ENCODE results near the gene PRKN.
"Not testable (repeated sequence)": the region's sequence is repeated elsewhere in the genome, so short reads cannot be mapped to it uniquely, and the experiment has no call there.

Gene PRKN

GRCh38 chr6:161548713-161549296, 1178.8 kb downstream of the PRKN start:
- DNase-seq, result no peak

- no peak for DNase-seq
Observed at GRCh38 chr6:161547617-161548016, 1179.9 kb downstream of the PRKN start.

GRCh38 chr6:161546632-161547031, 1180.9 kb downstream of the PRKN start:
- no peak for DNase-seq

- DNase-seq, result no peak
Observed at GRCh38 chr6:161545741-161546140, 1181.8 kb downstream of the PRKN start.

GRCh38 chr6:161544801-161545480, 1182.6 kb downstream of the PRKN start:
- no peak for DNase-seq

- DNase-seq, result no peak
Observed at GRCh38 chr6:161543684-161544309, 1183.8 kb downstream of the PRKN start.

- no peak for DNase-seq
Observed at GRCh38 chr6:161542346-161542980, 1185.1 kb downstream of the PRKN start.

- no peak for DNase-seq
Observed at GRCh38 chr6:161540532-161540931, 1187.0 kb downstream of the PRKN start.

GRCh38 chr6:161536224-161536630, 1191.3 kb downstream of the PRKN start:
- DNase-seq, result no peak

GRCh38 chr6:161534264-161534873, 1193.2 kb downstream of the PRKN start:
- no peak for DNase-seq

- no peak for DNase-seq
Observed at GRCh38 chr6:161533266-161533665, 1194.3 kb downstream of the PRKN start.

GRCh38 chr6:161532536-161532935, 1195.0 kb downstream of the PRKN start:
- DNase-seq, result no peak

GRCh38 chr6:161526794-161527193, 1200.8 kb downstream of the PRKN start:
- DNase-seq, result no peak

GRCh38 chr6:161523362-161523761, 1204.2 kb downstream of the PRKN start:
- no peak for DNase-seq

- no peak for DNase-seq
Observed at GRCh38 chr6:161522276-161522675, 1205.3 kb downstream of the PRKN start.

- DNase-seq, result no peak
Observed at GRCh38 chr6:161511447-161512095, 1216.0 kb downstream of the PRKN start.

GRCh38 chr6:161508341-161508740, 1219.2 kb downstream of the PRKN start:
- no peak for DNase-seq

GRCh38 chr6:161507375-161507774, 1220.2 kb downstream of the PRKN start:
- DNase-seq, result no peak

GRCh38 chr6:161503570-161503969, 1224.0 kb downstream of the PRKN start:
- DNase-seq, result no peak

GRCh38 chr6:161498881-161499280, 1228.7 kb downstream of the PRKN start:
- DNase-seq, result no peak

GRCh38 chr6:161498359-161498758, 1229.2 kb downstream of the PRKN start:
- no peak for DNase-seq

- no peak for DNase-seq
Observed at GRCh38 chr6:161496941-161497340, 1230.6 kb downstream of the PRKN start.

- not testable (repeated sequence) for DNase-seq
Observed at GRCh38 chr6:161496271-161496670, 1231.3 kb downstream of the PRKN start.

All from stimulated activated naive CD4-positive, alpha-beta T cell treated with Interleukin-2 at 50 U/mL for 16 hours (primary cell).